Smooth muscle cell (in vitro differentiated cells): ENCODE measurements around the gene TBXA2R. TPM values are rescaled to one million over a fixed set of nuclear protein-coding genes. Genes with fewer than 3 reads are reported as not detected.

Experiments
- DNase-seq: peaks from one replicate; lab custom pipeline; 2025; ENCODE audit not compliant: unreplicated experiment; lab: John Stamatoyannopoulos, UW
- H2AFZ ChIP-seq: fragments of 200-600 bp; sonication (generic); 2 replicates; pipeline ENCODE4 v1.6.0; 2016; ENCODE audit warnings: antibody characterized with exemption, low read depth, mild to moderate bottlenecking
- H3F3A ChIP-seq: fragments of 200-600 bp; sonication (generic); 2 replicates; pipeline ENCODE4 v1.6.0; 2017; ENCODE audit warnings: antibody characterized with exemption, low read depth
- H3K27ac ChIP-seq: fragments of 200-600 bp; sonication (generic); 2 replicates; pipeline ENCODE4 v1.5.1; 2016; ENCODE audit warnings: low read depth, mild to moderate bottlenecking
- H3K27me3 ChIP-seq: fragments of 200-600 bp; sonication (generic); 2 replicates; pipeline ENCODE4 v1.6.1; 2016; ENCODE audit warnings: low read depth, mild to moderate bottlenecking
- H3K36me3 ChIP-seq: fragments of 200-600 bp; sonication (generic); 2 replicates; pipeline ENCODE4 v1.5.1; 2016; ENCODE audit warnings: low read depth
- H3K4me1 ChIP-seq: fragments of 200-600 bp; sonication (generic); 2 replicates; pipeline ENCODE4 v1.5.1; 2016; ENCODE audit warnings: low read depth
- H3K4me2 ChIP-seq: fragments of 200-600 bp; sonication (generic); 2 replicates; pipeline ENCODE4 v1.6.0; 2016; ENCODE audit warnings: mild to moderate bottlenecking
- H3K4me3 ChIP-seq: fragments of 200-600 bp; sonication (generic); 2 replicates; pipeline ENCODE4 v1.5.1; 2016; ENCODE audit warnings: mild to moderate bottlenecking
- H3K79me2 ChIP-seq: fragments of 200-600 bp; sonication (generic); 2 replicates; pipeline ENCODE4 v1.6.0; 2016; ENCODE audit warnings: low read depth, mild to moderate bottlenecking
- H3K9ac ChIP-seq: fragments of 200-600 bp; sonication (generic); 2 replicates; pipeline ENCODE4 v1.6.0; 2016; ENCODE audit warnings: low read depth
- H3K9me3 ChIP-seq: fragments of 200-600 bp; sonication (generic); replicated peaks from 2 replicates; pipeline ENCODE4 v1.5.1; 2016; ENCODE audit warnings: low read depth
- H4K20me1 ChIP-seq: fragments of 200-600 bp; sonication (generic); 2 replicates; pipeline ENCODE4 v1.6.0; 2016; ENCODE audit warnings: low read depth
- WGBS: methylation state at CpG from one replicate; pipeline ENCODE4 v1.1.7; 2016; ENCODE audit warnings: low lambda C conversion rate; 5-methylcytosine and 5-hydroxymethylcytosine counted together
- polyA plus RNA-seq: library from polyadenylated mRNA; unstranded; fragments of >200 nt; fragmentation: Nextera tagmentation; extraction: Ambion mirVana; gene quantifications from 2 replicates; pipeline ENCODE4 v1.2.1, GENCODE V29; 2016
- total RNA-seq: library from RNA; depleted of rRNA; stranded (reverse); fragments of >200 nt; gene quantifications from 2 replicates; pipeline ENCODE4 v1.2.3, GENCODE V29; 2014
- TF ChIP-seq, protein P1 (sequence below): fragments of 200-600 bp; sonication (generic); IDR thresholded peaks from 2 replicates; pipeline ENCODE4 v1.5.1; 2017; ENCODE audit warnings: borderline replicate concordance, mild to moderate bottlenecking, antibody characterized with exemption; ENCODE audit not compliant: insufficient read depth, poor library complexity, severe bottlenecking

The TBXA2R gene
- total and polyA plus RNA-seq, 2 experiments from 2014 or later, result 1.7 to 9.3 TPM

DNA sequence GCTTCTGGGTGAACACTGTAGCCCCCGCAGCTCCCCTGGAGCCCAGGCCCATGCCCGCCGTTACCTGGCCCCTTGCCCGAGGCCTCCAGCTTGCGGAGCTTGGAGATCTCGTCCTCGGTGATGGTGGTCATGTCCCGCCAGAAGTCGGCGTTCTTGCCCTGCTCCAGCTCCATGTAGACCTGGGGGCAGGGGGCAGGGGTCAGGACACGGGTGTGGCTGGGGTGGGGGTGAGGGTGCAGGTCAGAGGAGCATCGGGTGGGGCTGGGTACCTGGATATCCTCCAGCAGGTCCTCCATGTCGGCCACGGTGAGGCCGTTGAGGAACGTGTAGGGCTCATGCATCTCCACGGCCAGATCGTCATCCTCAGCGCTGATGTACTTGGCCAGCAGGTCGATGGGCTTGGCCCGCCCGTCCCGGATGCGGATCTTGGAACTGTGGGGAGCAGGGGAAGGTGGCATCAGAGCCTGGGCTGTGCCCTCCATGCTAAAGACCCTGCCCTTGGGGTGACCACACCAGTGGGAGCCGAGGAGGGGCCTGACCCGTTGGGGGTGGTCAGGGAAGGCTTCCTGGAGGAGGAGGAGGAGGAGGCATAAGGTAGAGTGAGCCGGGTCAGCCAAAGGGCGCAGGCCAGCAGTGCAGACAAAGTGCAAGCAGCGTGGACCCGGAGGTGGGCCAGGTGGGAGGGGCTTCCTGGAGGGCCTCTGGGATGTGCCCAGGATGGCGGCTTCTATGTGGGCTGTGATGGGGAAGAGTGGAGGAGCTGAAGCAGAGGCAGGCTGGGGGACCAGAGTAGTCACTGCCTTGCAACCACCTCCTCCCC, 12.3 kb upstream of the TBXA2R start:
- DNase-seq, result no peak
- TF ChIP-seq, protein P1, sequence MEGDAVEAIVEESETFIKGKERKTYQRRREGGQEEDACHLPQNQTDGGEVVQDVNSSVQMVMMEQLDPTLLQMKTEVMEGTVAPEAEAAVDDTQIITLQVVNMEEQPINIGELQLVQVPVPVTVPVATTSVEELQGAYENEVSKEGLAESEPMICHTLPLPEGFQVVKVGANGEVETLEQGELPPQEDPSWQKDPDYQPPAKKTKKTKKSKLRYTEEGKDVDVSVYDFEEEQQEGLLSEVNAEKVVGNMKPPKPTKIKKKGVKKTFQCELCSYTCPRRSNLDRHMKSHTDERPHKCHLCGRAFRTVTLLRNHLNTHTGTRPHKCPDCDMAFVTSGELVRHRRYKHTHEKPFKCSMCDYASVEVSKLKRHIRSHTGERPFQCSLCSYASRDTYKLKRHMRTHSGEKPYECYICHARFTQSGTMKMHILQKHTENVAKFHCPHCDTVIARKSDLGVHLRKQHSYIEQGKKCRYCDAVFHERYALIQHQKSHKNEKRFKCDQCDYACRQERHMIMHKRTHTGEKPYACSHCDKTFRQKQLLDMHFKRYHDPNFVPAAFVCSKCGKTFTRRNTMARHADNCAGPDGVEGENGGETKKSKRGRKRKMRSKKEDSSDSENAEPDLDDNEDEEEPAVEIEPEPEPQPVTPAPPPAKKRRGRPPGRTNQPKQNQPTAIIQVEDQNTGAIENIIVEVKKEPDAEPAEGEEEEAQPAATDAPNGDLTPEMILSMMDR, result no peak
- Histone ChIP-seq H2AFZ (no peak overlapping the region), H3K4me3 (no peak overlapping the region), H3K36me3 (no peaks in the 10 kb centered on the region), H3K27ac (no peak overlapping the region), H3K27me3 (no peaks in the 10 kb centered on the region), H4K20me1 (no peaks in the 10 kb centered on the region), H3K9ac (no peak overlapping the region), H3K4me2 (no peak overlapping the region), H3K9me3 (no peaks in the 10 kb centered on the region), H3K79me2 (peaks cover 1% of the 10 kb centered on the region), H3F3A (no peaks in the 10 kb centered on the region), H3K4me1 (no peaks in the 10 kb centered on the region)
- WGBS, result 95% methylated on average over 22 of the region's 31 CpGs

DNA sequence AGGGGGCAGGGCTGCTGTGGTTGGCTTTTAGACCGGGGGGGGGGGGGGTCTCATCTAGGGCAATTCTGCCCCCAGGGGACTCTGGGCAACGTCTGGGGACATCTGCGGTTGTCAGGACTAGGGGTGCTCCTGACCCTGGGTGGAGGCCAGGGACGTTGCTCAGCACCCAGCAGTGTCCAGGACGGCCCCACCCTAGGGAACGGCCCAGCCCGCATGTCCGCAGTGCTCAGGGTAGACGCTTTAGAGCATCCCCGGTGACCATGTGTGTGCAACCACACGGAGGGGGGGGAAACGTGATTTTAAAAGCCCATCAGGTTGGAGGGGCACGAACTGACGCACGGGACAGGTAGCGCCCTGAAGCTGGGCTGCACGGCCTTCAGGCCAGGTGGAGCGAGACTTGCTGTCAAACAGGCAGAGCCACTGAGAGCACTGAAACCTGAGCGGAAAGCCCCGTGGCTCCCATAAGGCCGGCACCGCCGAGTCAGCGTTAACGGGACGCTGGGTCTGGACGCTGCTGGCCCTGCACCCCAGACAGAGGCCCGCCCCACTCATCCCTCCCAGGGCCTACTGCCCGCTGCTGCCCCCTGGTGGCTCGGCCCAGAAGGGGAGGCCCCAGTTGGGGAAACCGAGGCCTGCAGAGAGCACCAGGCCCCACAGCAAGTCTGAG, 11.6 kb upstream of the TBXA2R start:
- Histone ChIP-seq H3K4me1 (no peaks in the 10 kb centered on the region), H3K4me3 (no peak overlapping the region), H3K4me2 (no peak overlapping the region), H3K9me3 (no peaks in the 10 kb centered on the region), H3K36me3 (no peaks in the 10 kb centered on the region), H2AFZ (no peak overlapping the region), H3K9ac (no peak overlapping the region), H4K20me1 (no peaks in the 10 kb centered on the region), H3K27ac (no peak overlapping the region), H3K79me2 (no peaks in the 10 kb centered on the region), H3F3A (no peaks in the 10 kb centered on the region), H3K27me3 (no peaks in the 10 kb centered on the region)
- 69% methylated on average over 25 of the region's 31 CpGs for WGBS
- TF ChIP-seq, protein P1, result peak; percentile 87
- DNase-seq, result peak; percentile 26

DNA sequence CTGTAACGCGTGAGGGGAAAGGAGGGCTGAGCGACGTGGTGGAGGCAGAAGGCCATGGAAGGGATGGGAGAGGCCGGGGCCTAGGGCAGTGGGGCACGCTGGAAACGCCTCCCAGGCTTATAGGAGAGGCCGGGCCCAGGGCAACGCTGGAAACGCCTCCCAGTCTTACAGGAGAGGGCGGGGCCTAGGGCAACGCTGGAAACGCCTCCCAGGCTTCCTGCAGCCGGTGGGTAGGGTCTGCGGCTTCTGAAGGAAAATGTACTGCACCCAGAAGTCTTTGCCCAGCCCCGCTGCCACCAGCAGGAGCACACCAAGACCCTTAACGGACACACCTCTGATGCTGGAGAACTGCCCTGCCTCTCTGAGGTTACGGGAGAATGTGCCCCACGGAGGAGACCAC, 10.8 kb upstream of the TBXA2R start:
- Histone ChIP-seq H3K4me3 (no peak overlapping the region), H2AFZ (no peak overlapping the region), H3K4me2 (no peak overlapping the region), H3K27me3 (no peaks in the 10 kb centered on the region), H3K9ac (no peak overlapping the region), H4K20me1 (no peaks in the 10 kb centered on the region), H3K36me3 (no peaks in the 10 kb centered on the region), H3K9me3 (no peaks in the 10 kb centered on the region), H3K4me1 (no peaks in the 10 kb centered on the region), H3K27ac (no peak overlapping the region), H3F3A (no peaks in the 10 kb centered on the region), H3K79me2 (no peaks in the 10 kb centered on the region)
- 88% methylated on average over 18 of the region's 19 CpGs for WGBS
- TF ChIP-seq, protein P1, result no peak
- DNase-seq, result no peak
